NCI-H2029 treated with DMSO at 0.1 percent for 48 hours (cell line): Measurements from ENCODE around the gene C16orf82.
"Not testable (repeated sequence)": the region's sequence is repeated elsewhere in the genome, so short reads cannot be mapped to it uniquely, and the experiment has no call there.

Experiments
- DNase-seq: peaks from one replicate; lab custom pipeline; 2025; lab: John Stamatoyannopoulos, UW

The C16orf82 gene

DNA sequence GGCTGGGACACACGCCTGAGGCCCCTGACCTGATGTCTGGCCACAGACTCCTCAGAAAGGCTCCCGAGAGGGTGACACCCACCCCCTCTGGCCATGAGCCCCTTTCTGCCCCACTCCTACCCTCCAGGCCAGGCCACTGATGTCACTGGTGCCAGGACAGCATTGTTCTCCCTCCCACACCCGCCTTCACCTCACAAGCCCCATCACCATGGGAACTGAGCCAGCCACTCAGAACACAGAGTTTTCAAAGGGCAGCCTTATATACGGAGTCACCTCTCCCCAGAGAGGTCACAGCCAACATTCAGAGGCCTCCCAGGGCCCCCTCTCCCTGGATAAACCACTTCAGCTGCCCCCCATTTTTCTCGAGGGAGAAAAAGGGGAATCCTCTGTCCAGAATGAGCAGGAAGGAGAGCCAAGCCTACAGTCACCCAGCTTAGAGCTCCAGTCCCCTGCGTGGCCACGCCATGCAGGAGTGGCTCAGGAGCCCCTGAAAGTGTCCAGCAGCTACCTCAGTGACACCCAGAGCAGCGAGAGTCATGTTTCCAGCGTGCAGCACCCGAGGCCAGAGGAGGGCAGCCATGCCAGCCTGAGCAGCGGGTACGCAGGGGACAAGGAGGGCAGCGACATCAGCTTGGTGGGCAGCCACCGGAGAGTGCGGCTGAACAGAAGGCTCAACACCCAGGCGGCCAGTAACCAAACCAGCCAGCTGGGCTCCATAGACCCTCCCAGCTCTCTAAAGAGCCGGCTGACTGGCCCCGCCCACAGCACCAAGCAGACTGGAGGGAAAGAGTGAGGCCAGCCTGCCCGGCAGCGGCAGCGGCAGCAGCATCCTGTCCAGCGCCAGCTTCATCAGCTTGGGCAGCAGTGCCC lies at the start of gene C16orf82:
Gene C16orf82, plus strand, starts transcription at position 260 of the 870 bp plus-strand sequence.
- DNase-seq = no peak

DNA sequence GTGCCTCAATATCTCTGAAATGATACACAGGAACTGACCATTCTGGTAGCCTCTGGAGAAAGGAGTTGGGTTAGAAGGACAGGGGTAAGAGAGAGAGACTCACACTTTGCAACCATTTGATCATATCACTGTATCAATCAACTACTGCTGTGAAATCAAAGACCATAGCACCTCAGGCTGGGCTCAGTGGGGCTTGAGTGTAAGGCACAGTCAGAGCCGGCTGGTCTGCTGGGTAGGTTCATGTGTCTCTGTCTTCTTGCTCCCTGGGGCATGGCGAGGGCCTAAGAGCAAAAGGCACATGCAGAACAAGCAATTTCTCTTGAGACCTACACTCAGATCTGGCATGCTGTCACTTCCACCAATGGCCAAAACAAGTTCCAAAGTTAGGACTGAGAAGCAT lies 46.7 kb upstream of the C16orf82 start:
- DNase-seq = no peak

DNA sequence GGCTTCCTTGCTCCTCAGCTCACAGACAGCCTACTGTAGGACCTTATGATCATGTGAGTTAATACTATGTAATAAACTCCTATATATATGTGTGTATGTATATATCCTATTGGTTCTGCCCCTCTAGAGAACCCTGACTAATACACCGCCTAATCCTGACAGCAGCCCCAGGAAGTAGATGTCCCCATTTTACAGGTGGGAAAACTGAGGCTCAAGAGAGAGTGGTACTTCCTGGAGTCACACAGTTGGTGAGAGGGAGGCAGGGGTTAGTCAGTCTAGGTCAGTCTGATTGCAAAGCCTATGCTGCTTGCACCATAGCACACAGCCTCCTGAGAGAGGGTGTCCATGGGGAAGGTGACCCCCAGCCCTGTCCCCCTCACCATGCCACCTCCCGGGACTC lies 42.7 kb upstream of the C16orf82 start:
- DNase-seq = no peak

DNA sequence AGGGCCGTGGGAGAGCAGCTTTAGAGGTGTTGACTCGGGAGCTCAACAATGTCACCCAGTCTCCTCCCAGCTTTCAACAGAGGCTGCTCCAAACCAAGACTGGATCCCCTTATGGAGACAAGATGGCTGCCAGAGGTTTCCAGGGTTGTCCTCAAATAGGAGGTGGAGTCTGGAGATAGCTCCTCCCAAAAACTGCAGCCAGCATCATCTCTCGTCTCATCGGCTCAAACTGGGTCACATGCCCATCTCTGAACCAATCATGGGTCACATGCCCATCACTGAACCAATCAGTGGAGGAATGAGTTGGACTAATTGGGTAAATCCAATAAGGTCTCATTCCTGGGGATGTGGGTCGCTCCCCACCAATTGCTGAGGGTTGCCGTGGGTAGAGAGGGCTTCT lies 41.1 kb upstream of the C16orf82 start:
- DNase-seq = no peak

DNA sequence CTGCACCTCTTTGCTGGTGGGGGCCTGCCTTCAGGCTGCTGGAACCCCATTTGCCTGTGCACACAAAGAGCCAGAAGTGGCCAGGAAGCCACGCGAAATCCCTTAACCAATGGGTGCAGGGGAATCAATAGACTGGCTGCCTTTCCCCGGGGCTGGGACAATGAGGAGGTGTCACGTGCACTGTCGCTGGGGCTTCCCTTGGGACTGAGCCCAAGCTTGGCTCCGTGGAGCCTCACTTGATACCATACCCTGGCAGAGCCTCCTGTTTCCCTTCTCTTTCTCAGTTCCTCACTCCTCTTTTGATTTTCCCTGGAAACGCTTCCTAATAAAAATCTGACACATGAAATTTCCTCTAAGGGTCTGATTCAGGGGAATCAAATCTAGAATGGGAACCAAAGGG lies 38.8 kb upstream of the C16orf82 start:
- DNase-seq = no peak

DNA sequence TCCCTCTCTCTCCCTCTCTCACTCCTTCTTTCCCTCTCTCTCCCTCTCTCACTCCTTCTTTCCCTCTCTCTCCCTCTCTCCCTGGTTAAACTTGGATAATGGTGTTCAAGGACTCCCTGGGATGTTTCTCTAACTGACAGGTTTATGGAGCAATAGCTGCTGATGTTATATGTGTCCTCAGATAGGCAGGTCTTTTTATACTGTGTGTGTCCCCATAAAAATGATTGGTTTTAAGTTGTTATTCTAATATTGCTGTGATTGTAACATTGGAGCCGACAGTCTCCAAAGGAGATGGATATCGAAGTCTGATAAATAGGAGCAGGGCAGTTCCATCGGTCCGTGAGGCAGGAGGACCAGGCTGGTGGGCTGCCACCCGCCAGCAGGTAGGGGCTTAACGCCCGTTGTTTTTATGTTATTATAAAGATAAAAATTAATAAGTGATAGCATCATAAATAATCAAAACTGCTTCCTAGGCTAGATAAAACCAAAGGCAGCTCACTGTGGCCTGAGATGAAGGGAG lies 38.1 kb upstream of the C16orf82 start:
- no peak for DNase-seq

DNA sequence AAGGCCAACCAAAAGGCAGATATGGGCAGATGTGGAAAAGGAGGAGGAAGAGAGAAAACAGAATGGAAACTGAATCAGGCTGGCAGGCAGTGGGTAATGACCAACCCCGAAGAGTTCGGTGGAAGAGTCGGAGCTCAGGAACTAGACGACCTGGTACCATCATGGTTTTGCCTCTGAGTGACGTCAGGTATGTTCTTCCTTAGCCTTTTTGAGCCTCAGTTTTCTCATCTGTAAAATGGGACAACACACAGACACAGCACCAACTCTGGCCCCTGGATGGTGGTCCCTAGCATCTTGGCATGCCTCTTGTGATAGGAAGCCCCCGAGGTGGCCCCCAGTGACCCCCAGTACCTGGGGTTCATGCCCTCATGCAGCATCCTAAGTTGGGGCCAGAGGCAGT lies 37.2 kb upstream of the C16orf82 start:
- DNase-seq = no peak

DNA sequence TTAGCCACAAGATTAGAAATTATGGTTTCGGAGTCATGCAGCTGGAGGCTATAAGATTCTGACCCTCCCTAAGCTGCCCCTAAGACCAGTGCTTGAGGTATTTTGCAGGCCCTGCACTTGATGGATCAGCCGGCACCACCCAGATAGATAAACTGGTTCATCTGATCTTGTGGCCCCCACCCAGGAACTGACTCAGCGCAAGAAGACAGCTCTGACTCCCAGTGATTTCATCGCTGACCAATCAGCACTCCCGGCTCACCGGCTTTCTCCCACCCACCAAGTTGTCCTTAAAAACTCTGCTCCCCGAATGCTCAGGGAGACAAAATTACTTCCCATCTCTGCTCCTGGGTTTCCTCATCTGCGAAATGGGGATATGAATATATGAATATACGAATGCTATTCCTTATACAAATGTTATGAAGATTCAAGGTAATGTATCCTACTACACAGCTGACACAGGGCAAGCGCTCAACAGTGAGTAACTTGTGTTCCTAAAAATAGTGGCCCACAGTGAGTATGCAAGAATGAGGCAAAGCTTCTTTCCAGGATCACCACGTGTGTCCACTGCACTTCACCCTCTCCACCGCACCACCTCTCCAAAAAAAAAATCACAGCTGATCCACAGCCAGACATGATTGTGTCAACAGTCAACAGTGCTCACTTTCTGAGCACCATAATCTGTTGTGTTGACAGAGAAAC lies 33.3 kb upstream of the C16orf82 start:
- DNase-seq = no peak

DNA sequence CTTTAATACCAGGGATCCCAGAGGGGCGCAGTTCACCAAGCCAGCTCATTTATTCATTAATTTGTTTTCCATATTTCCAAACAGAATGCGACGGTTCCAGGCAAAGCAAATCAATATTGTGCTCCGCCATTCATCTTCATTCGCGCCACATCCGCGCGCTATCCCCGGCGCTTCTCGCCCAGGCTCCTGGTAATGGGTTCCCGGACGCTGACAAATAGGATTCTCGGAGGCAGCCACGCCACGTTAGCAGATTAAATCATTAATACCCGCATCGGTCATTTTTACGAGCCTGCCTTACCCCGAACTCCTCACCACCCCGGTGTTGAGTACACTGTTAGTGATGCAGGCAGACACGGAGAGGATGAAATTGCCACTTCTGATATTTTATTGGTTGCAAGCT lies 26.0 kb upstream of the C16orf82 start:
- no peak for DNase-seq

DNA sequence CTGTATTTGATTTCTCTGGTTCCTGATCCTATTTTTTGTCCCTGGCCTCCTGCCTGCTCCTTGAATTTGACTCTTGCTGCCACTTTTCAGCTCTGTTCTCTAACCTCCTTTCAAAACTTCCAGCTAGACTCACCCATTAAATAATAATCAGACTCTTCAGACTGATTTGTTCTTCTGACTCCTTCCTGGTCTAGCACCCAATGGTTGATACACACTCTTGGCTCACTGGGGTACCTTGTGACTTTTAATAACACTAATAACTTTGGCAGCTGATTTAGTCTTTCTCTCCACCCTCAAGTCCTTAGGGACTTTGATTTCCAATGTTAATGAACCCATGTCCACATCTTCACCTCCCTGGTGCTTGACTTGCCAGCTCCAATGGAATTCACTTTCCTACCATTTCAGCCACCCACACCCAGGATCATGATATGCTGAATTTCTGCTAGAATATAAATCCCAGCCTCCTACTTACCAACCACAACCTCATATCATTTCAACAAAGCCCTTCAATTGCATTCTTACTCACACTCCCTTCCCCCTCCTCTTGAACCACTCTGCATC lies 19.7 kb upstream of the C16orf82 start:
- DNase-seq = no peak

DNA sequence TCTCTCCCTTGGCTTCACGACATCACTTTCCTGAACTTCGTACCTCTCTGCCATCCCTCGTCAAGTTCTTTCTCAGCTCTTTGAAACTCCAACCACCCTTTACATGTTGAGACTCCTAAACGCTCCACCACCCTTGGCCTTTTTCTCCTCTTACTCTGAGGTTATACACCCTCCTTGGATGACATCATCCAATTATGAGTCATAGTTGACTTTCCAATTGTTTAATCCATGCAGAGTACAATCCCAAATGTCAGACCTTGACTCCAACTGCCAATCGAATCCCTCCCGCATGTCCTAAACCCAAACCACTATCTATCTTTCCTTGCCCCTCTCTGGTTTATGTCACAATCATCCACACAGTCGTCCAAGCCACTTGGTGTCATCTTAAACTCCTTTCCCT lies 18.4 kb upstream of the C16orf82 start:
- DNase-seq = no peak

DNA sequence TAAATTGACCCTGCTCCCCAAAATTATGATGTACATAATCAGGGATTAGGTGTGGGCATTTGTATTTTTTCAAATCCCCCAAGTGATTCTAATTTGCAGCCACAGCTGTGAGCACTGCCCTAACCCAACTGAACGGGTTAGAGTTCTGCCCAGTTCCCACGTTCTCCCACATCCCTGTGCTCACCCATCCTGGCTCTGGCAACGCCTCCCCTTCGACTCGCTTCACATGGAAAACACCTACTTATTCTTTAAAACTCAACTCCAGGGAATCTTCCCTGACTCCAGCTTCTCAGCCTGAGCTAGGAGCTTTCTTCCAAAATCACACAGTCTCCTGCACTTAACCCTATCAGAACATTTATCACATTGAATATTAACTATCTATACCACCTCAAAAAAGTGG lies 17.6 kb upstream of the C16orf82 start:
- DNase-seq = no peak

DNA sequence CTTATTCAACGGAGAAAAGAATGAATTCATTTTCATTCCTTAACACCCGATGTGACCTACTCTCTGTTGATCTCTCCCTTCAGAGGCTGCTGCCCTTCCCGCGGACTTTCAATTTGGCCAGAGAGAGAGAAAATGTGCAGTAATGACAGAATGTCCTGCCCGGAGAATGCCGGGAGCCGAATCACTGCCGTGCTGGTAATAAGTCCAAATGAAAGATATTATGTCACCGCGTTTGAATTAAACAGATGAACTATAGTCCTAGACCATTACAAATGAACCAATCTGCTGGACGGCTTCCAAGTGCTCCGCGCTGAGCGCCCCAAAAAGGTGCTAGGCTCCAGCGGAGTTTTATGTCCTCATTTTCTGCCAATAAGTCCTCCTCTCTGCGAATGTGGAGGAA lies 14.7 kb upstream of the C16orf82 start:
- DNase-seq = no peak

DNA sequence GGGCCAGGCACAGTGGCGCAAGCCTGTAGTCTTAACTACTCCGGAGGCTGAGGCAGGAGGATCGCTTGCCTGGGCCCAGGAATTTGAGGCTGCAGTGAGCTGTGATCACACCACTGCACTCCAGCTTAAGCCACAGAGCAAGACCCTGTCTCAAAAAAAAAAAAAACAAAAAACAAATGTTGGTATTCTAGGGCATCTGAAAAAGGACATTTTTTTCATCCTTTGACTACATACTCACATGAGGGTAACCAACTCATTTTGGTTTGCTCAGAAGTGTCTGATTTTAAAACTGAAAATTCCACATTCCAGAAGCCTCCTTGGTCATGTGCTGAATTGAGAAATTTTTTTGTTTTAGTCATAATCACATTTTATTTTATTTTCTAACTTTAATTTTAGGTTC lies 12.7 kb upstream of the C16orf82 start:
- DNase-seq = no peak

DNA sequence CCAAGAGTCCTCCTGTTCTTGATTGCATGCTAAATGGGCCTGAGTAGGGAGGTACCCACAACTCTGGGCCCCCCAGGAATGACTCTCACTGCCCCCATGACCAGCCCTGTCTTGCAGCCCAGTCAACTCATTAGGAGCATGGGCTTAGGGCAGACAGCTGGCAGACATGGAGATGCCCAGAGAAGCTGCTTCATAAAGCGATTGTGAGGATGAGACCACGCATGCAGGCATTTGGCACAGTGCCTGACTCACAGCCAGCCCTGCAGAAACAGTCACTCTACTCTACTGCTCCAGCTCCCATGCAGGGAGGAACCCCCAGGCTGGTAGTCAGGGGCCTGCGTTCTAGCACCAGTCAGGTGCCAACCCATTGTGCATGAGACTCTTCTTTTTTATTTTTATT lies 8.4 kb upstream of the C16orf82 start:
- no peak for DNase-seq

DNA sequence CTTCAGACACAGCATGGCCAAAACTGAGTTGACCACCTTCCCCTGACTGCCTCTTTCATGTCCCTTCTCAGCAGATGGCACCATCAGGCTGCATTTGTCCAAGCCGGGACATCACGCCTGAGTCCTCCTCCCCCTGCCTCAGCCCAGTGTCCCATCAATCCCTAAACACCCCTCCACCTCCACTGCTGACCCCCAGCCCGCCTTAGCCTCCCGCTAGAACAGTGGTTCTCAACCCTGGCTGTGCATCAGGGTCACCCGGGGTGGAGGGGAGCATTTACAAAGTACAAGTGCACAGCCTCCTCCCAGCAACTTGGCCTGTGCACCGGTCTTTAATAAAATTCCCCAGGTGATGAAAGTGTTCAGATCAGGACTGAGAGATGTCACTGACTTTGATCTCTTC lies 4.0 kb downstream of the C16orf82 start:
- no peak for DNase-seq

DNA sequence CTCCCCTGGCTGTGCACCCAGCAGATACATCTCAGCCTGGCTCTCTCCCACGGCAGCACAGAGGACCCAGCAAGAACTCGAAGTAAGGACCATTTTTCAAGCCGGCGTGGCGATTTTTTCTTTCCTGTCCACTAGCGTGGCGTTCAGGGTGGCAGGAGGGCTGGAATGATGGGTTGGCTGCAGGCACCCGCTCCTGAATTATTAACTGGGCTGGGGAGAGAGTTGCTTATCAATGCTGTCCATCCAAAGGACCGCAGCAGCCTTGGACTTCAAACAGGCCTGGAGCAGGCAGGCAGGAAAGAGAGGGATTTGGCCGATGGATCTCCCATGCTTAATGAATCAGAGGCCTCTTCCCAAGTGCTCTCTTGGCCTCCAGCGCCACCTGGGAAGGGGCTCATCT lies 7.0 kb downstream of the C16orf82 start:
- DNase-seq = no peak

DNA sequence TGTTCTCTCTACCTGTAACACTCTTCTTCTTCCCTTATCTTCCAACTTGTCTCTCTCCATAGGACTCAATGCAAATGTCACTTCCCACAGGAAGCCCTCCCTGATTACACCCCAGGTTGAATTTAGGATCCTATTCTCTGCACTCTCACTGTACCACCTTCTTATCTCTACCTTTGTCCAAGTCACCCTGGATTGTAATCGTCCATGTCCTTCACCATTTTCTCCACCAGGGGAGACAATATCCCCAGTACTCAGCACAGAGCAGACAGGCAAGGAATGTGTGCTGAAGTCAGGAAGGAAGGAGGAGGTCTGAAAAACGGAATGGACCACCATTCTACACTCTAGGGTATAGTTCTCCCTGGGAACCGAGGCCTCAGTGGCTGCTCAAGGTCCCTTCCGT lies 14.2 kb downstream of the C16orf82 start:
- no peak for DNase-seq

DNA sequence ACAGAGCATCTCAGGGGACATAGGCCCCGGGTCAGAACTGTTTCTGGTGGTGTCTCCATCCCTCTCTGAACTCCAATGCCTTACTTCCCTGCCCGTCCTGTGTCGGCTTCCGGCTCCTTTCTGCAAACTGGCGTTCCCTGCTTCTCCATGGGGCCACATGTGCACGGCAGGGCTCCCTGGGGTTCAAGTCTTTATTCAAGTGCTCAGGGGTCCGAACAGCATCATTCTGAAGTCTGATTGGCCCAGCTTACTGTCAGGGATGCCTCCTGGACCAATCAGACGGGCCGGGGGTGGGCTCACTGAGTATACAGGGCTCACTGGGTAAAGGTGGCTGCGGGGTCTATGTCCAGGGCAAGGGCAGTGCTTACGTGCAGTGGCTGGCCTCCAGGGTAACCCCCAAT lies 17.1 kb downstream of the C16orf82 start:
- DNase-seq = no peak

DNA sequence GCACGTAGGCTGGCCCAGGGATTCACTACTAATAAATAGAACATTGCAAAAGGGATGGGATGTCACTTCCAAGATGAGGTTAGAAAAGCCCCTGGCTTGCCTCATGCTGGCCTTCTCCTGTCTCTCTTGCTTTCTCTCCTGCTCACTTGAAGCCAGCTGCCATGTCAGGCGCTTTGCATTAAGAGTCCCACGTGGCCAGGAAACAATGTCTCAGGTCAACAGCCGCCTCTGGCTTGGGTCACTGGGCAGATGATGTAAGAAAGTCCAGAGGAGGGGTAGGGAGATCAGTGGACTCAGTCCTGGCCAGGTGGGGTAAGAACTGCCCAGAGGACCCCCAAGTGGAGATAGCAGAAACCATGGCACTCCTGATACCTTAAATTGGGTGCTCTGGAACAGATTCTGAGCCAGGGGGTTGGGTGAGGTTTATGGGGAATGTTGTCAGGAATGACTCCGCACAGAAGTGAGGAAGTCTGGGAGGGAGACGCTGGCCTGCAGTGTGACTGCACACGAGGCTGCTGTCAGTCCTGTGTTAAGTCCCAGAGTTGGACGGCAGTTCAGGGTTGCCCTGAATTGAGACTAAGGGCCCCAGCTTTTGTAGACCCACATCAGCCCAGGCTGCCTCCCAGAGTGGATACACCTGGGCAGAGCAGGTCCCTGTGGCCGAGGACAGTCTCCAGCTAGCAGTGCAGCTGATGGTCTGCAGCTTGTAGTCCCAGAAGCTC lies 17.7 kb downstream of the C16orf82 start:
- no peak for DNase-seq

DNA sequence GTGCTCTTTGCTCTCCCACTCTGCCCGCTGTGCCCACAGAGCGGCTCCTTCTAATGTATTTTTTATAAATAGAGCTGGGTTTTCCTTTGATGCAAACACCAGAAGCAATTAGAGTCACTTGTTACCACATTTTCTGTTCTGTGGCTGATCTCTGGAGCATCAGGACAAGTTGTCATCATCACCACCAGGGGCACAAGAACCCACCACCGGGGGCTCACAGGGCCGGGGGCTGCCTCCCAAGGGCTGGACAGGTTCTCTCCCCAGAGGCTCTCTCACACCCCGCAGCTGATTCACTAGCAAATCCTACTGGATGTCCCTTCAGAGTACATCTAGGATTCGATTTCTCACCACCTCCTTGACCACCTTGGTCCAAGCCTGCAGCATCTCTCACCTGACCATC lies 18.5 kb downstream of the C16orf82 start:
- DNase-seq = no peak

DNA sequence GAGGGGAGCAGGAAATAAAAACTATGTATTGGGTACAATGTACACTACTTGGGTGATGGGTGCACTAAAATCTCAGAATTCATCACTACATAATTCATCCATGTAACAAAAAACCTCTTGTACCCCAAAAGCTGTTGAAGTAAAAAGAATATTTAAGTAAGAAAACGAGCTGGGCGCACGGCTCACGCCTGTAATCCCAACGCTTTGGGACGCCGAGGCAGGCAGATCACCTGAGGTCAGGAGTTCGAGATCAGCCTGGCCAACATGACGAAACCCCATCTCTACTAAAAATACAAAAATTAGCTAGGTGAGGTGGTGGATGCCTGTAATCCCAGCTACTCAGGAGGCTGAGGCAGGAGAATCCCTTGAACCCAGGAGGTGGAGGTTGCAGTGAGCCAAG lies 19.3 kb downstream of the C16orf82 start:
- DNase-seq = not testable (repeated sequence)
